ENCODE measurements around the gene BLNK. TPM values are rescaled to one million over a fixed set of nuclear protein-coding genes. Genes with fewer than 3 reads are reported as not detected.

The BLNK gene
- total and polyA plus RNA-seq, 2 experiments from 2014 or later: 0.11 TPM; not detected in 1

DNA sequence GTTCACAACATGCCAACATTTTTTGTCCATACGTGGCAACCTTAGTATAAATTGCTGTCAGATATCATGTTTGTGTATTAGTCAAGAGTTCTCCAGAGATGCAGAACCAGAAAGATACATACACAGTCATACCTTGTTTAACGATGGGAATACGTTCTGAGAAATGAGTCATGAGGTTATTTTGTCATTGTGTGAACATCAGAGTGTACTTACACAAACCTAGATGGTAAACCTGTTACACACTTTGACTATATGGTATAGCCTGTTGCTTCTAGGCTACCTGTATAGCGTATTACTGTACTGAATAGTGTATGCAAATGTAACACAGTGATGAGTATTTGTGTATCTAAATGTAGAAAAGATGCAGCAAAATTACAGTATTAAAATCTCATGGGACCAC, 118.9 kb downstream of the BLNK start:
- Histone ChIP-seq H3K4me1 (ENCODE audit: insufficient read depth) (no peaks in the 10 kb centered on the region), H3K4me2 (no peak overlapping the region), H3K79me2 (replicated peaks; ENCODE audit: insufficient read depth) (peaks cover 8% of the 10 kb centered on the region), H2AFZ (no peak overlapping the region), H3K27ac (ENCODE audit: low read depth) (no peak overlapping the region), H3K9me2 (ENCODE audit: insufficient read depth) (no peaks in the 10 kb centered on the region), H3K4me3 (no peak overlapping the region), H3K27me3 (ENCODE audit: insufficient read depth) (no peaks in the 10 kb centered on the region), H3F3A (replicated peaks; ENCODE audit: low read depth) (no peaks in the 10 kb centered on the region), H3K36me3 (ENCODE audit: insufficient read depth) (peaks cover 11% of the 10 kb centered on the region; the same call in 1 of the 2 replicates), H4K20me1 (replicated peaks; ENCODE audit: insufficient read depth) (0 out of 2 replicates have a peak, but pooled peaks cover 5% of the 10 kb centered on the region)
- H3K27ac Mint-ChIP-seq: no peak overlapping the region
- no peaks in the 10 kb centered on the region for H3K4me1 Mint-ChIP-seq
- no peak for TF ChIP-seq EZH2phosphoT487 (IDR thresholded peaks at IDR 0.05; ENCODE audit: unreplicated experiment)
- no peak for TF ChIP-seq STAT1 (IDR thresholded peaks at IDR 0.05; ENCODE audit: unreplicated experiment)
- no peak for TF ChIP-seq CREB1 (CRISPR knock-in tag; IDR thresholded peaks at IDR 0.05; ENCODE audit: low read depth)
- no peak for TF ChIP-seq ZNF331 (CRISPR knock-in tag; IDR thresholded peaks at IDR 0.05; ENCODE audit: low read depth)
- TF ChIP-seq ZNF114 (CRISPR knock-in tag; IDR thresholded peaks at IDR 0.05): no peak
- TF ChIP-seq, protein P1, sequence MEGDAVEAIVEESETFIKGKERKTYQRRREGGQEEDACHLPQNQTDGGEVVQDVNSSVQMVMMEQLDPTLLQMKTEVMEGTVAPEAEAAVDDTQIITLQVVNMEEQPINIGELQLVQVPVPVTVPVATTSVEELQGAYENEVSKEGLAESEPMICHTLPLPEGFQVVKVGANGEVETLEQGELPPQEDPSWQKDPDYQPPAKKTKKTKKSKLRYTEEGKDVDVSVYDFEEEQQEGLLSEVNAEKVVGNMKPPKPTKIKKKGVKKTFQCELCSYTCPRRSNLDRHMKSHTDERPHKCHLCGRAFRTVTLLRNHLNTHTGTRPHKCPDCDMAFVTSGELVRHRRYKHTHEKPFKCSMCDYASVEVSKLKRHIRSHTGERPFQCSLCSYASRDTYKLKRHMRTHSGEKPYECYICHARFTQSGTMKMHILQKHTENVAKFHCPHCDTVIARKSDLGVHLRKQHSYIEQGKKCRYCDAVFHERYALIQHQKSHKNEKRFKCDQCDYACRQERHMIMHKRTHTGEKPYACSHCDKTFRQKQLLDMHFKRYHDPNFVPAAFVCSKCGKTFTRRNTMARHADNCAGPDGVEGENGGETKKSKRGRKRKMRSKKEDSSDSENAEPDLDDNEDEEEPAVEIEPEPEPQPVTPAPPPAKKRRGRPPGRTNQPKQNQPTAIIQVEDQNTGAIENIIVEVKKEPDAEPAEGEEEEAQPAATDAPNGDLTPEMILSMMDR (conservative IDR thresholded peaks at IDR 0.05; ENCODE audit: low read depth in 2 of 2): no peak
- TF ChIP-seq POLR2AphosphoS5 (IDR thresholded peaks at IDR 0.05; ENCODE audit: low read depth): no peak
- TF ChIP-seq, protein P2, sequence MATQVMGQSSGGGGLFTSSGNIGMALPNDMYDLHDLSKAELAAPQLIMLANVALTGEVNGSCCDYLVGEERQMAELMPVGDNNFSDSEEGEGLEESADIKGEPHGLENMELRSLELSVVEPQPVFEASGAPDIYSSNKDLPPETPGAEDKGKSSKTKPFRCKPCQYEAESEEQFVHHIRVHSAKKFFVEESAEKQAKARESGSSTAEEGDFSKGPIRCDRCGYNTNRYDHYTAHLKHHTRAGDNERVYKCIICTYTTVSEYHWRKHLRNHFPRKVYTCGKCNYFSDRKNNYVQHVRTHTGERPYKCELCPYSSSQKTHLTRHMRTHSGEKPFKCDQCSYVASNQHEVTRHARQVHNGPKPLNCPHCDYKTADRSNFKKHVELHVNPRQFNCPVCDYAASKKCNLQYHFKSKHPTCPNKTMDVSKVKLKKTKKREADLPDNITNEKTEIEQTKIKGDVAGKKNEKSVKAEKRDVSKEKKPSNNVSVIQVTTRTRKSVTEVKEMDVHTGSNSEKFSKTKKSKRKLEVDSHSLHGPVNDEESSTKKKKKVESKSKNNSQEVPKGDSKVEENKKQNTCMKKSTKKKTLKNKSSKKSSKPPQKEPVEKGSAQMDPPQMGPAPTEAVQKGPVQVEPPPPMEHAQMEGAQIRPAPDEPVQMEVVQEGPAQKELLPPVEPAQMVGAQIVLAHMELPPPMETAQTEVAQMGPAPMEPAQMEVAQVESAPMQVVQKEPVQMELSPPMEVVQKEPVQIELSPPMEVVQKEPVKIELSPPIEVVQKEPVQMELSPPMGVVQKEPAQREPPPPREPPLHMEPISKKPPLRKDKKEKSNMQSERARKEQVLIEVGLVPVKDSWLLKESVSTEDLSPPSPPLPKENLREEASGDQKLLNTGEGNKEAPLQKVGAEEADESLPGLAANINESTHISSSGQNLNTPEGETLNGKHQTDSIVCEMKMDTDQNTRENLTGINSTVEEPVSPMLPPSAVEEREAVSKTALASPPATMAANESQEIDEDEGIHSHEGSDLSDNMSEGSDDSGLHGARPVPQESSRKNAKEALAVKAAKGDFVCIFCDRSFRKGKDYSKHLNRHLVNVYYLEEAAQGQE (IDR thresholded peaks at IDR 0.05; ENCODE audit: unreplicated experiment): no peak
- TF ChIP-seq NANOG (IDR thresholded peaks at IDR 0.05; ENCODE audit: borderline replicate concordance): no peak
- no peak for TF ChIP-seq EZH2 (IDR thresholded peaks at IDR 0.05; ENCODE audit: low read depth, unreplicated experiment)
- ATAC-seq: no peak
- H3K9me3 Mint-ChIP-seq: no peaks in the 10 kb centered on the region
- peaks cover 3% of the 10 kb centered on the region for H3K27me3 Mint-ChIP-seq (ENCODE audit: insufficient read depth, low read depth, poor library complexity)
- no peak overlapping the region for H3K4me3 Mint-ChIP-seq
- peaks cover 56% of the 10 kb centered on the region for H3K36me3 Mint-ChIP-seq (ENCODE audit: low read depth)
- DNase-seq (ENCODE audit: low spot score): no peak

Other genes with a start within 250 kb of the BLNK start
- gene CCNJ, start 228.0 kb downstream of the BLNK start, total RNA-seq (2014; rRNA removed; shearing (Covaris generic)): 29.6 and 31.6 TPM in 2 replicates
- 11.6 and 14.1 TPM in 2 replicates for gene CCNJ, start 228.0 kb downstream of the BLNK start, polyA plus RNA-seq (2016; fragmentation: Nextera tagmentation; extraction: Ambion mirVana)
- gene ZNF518A, start 141.3 kb downstream of the BLNK start, total RNA-seq (2014; rRNA removed; shearing (Covaris generic)): 44.6 and 46.3 TPM in 2 replicates
- gene ZNF518A, start 141.3 kb downstream of the BLNK start, polyA plus RNA-seq (2016; fragmentation: Nextera tagmentation; extraction: Ambion mirVana): 43.1 and 52.1 TPM in 2 replicates
- not detected in 2 replicates for gene DNTT, start 32.9 kb upstream of the BLNK start, total RNA-seq (2014; rRNA removed; shearing (Covaris generic))
- not detected in 2 replicates for gene DNTT, start 32.9 kb upstream of the BLNK start, polyA plus RNA-seq (2016; fragmentation: Nextera tagmentation; extraction: Ambion mirVana)
- not detected in 2 replicates for gene OPALIN, start 87.4 kb upstream of the BLNK start, total RNA-seq (2014; rRNA removed; shearing (Covaris generic))
- gene OPALIN, start 87.4 kb upstream of the BLNK start, polyA plus RNA-seq (2016; fragmentation: Nextera tagmentation; extraction: Ambion mirVana): not detected in 2 replicates
- 1.4 and 2.6 TPM in 2 replicates for gene TLL2, start 242.4 kb upstream of the BLNK start, total RNA-seq (2014; rRNA removed; shearing (Covaris generic))
- 2.8 and 3.0 TPM in 2 replicates for gene TLL2, start 242.4 kb upstream of the BLNK start, polyA plus RNA-seq (2016; fragmentation: Nextera tagmentation; extraction: Ambion mirVana)